Uterus (tissue), 2 donors: ENCODE data around the gene ELL2.

Source experiments
- CTCF ChIP-seq, 4 experiments: fragments of 200-600 bp in 2 of 4; fragments of 450-650 bp in 2 of 4; sonication (generic) in 2 of 4; IDR thresholded peaks; one replicate each; pipeline ENCODE4 v1.5.1; 2016 to 2019; ENCODE audit warnings: antibody characterized with exemption in 4 of 4, mild to moderate bottlenecking in 2 of 4, moderate library complexity in 1 of 4
- POLR2A ChIP-seq, 2 donors: fragments of 450-650 bp; IDR thresholded peaks; one replicate each; pipeline ENCODE4 v1.6.1; 2016; ENCODE audit warnings: antibody characterized with exemption in 2 of 2, mild to moderate bottlenecking in 1 of 2, moderate library complexity in 1 of 2

- TF ChIP-seq CTCF (IDR thresholded peaks at IDR 0.05) (no peak), POLR2A (IDR thresholded peaks at IDR 0.05) (no peak)
Observed at GRCh38 chr5:95975703-95976102, 14.1 kb upstream of the ELL2 start.
